Esophagus muscularis mucosa (tissue), 4 donors: ENCODE results near the gene SERINC3. TPM values are rescaled to one million over a fixed set of nuclear protein-coding genes. Genes with fewer than 3 reads are reported as not detected.

ENCODE experiments used
- DNase-seq: peaks from one replicate; pipeline ENCODE4 v3.0.0-alpha.2; 2017; ENCODE audit errors: extremely low spot score
- H3K27ac ChIP-seq, 4 donors: fragments of 200-600 bp; sonication (generic); replicated peaks in 1 of 4; 1 replicate in 3 of 4; 2 replicates in 1 of 4; pipeline ENCODE4 v1.5.1; 2016 to 2019; ENCODE audit warnings: mild to moderate bottlenecking in 1 of 4
- H3K27me3 ChIP-seq, 4 donors: fragments of 200-600 bp; sonication (generic); one replicate each; pipeline versions ENCODE4 v1.5.1 to v1.6.0; 2016 to 2019
- H3K36me3 ChIP-seq, 4 donors: fragments of 200-600 bp; sonication (generic); one replicate each; pipeline ENCODE4 v1.5.1; 2016 to 2019
- H3K4me1 ChIP-seq, 4 donors: fragments of 200-600 bp; sonication (generic); one replicate each; pipeline ENCODE4 v1.5.1; 2016 to 2019
- H3K4me3 ChIP-seq, 4 donors: fragments of 200-600 bp; sonication (generic); 1 replicate in 2 of 4; 2 replicates in 2 of 4; pipeline ENCODE4 v1.5.1; 2016 to 2019; ENCODE audit warnings: mild to moderate bottlenecking in 4 of 4, moderate library complexity in 1 of 4
- H3K9me3 ChIP-seq, 4 donors: fragments of 200-600 bp; sonication (generic); 1 replicate in 3 of 4; 2 replicates in 1 of 4; pipeline ENCODE4 v1.5.1; 2016 to 2019
- EP300 ChIP-seq: sonication (generic); formaldehyde crosslinking; IDR thresholded peaks from one replicate; pipeline ENCODE4 v1.6.1; 2017; ENCODE audit warnings: antibody characterized with exemption
- POLR2A ChIP-seq: fragments of 450-650 bp; IDR thresholded peaks from one replicate; pipeline ENCODE4 v1.6.1; 2017; ENCODE audit warnings: antibody characterized with exemption, moderate library complexity, mild to moderate bottlenecking, low read depth
- POLR2AphosphoS5 ChIP-seq, 2 donors: sonication (generic); formaldehyde crosslinking; IDR thresholded peaks; one replicate each; pipeline ENCODE4 v1.6.1; 2017; ENCODE audit warnings: antibody characterized with exemption in 2 of 2
- WGBS: methylation state at CpG from one replicate; pipeline ENCODE4 v1.1.5; 2018; 5-methylcytosine and 5-hydroxymethylcytosine counted together
- intact Hi-C: fragments of 100-400 bp; cut with DNase I; formaldehyde crosslinking; loops from one replicate; pipeline ENCODE4 v1.15.1; 2023
- total RNA-seq, 4 donors: library from RNA; depleted of rRNA; stranded (reverse); fragments of >200 nt; gene quantifications; one replicate each; pipeline versions ENCODE4 v1.1.0 to v1.2.1, GENCODE V29; 2016
- TF ChIP-seq, protein P1 (sequence below), 3 experiments: fragments of 200-600 bp in 2 of 3; fragments of 450-650 bp in 1 of 3; sonication (generic) in 2 of 3; IDR thresholded peaks; one replicate each; pipeline ENCODE4 v1.5.1; 2017 to 2019; ENCODE audit warnings: antibody characterized with exemption in 3 of 3, mild to moderate bottlenecking in 2 of 3, moderate library complexity in 1 of 3

The SERINC3 gene
- total RNA-seq, 4 donors from 2014 or later = 121 to 175 (median 138) TPM

DNA sequence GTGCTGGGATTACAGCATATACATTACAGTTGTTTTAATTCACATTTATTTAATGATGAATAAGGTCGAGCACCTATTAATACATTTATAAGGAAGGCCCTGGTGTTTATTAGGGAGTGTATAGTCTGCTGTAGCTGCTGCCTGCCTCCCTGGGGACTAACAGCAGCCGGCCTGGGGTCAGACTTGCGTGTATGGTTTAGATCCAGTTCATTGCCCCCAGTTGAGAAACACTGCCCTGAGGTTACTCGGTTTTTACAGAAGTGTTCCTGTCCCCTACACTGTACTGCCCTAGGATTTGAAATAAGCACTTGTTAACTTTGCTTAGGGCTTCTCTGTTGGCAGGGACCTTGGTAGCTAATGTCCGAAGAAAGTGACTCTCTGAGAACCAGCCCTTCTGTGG, 42.2 kb downstream of the SERINC3 start:
- H3K27me3 ChIP-seq = no peaks in the 10 kb centered on the region
- intact Hi-C loops = loop anchor here (5.0 kb wide), 2 partner anchors 43 to 267 kb away; partner anchors contain the start of genes OSER1 and SERINC3
- peaks cover 14 to 52% (median 42%) of the 10 kb centered on the region in 4 donors for H3K36me3 ChIP-seq
- TF ChIP-seq, protein P1, sequence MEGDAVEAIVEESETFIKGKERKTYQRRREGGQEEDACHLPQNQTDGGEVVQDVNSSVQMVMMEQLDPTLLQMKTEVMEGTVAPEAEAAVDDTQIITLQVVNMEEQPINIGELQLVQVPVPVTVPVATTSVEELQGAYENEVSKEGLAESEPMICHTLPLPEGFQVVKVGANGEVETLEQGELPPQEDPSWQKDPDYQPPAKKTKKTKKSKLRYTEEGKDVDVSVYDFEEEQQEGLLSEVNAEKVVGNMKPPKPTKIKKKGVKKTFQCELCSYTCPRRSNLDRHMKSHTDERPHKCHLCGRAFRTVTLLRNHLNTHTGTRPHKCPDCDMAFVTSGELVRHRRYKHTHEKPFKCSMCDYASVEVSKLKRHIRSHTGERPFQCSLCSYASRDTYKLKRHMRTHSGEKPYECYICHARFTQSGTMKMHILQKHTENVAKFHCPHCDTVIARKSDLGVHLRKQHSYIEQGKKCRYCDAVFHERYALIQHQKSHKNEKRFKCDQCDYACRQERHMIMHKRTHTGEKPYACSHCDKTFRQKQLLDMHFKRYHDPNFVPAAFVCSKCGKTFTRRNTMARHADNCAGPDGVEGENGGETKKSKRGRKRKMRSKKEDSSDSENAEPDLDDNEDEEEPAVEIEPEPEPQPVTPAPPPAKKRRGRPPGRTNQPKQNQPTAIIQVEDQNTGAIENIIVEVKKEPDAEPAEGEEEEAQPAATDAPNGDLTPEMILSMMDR (IDR thresholded peaks at IDR 0.05) = no peak
- TF ChIP-seq EP300 (no peak), POLR2AphosphoS5 (IDR thresholded peaks at IDR 0.05) (no peak), POLR2A (no peak)
- no peak overlapping the region for H3K27ac ChIP-seq
- H3K4me3 ChIP-seq = no peak overlapping the region
- H3K9me3 ChIP-seq = no peaks in the 10 kb centered on the region
- 87% methylated on average over 5 of the region's 5 CpGs for WGBS
- H3K4me1 ChIP-seq = peaks cover 9 to 23% (median 20%) of the 10 kb centered on the region in 4 donors
- no peak for DNase-seq

DNA sequence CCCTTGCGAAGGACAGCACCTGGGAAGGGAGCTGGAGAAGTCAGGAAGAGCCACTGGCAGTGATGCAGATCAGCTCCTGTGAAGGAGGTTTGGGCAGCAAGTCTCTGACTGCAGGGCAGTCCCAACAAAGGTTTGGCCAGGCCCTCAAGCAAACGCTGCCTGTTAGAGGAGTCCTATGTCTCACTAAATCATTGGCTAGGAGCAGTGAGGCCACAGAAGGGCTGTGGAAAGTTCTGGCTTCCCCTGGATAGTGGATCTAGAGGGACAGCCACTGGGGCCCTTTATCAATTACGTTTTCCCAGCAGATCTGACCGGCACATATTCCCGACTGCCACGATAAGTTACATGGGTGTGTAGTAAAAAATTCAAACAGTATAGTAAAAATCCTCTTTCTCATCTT, 43.7 kb downstream of the SERINC3 start:
- intact Hi-C loops = loop anchor here (5.0 kb wide), 2 partner anchors 44 to 266 kb away; partner anchors contain the start of genes OSER1 and SERINC3
- peaks cover 9 to 23% (median 20%) of the 10 kb centered on the region in 4 donors for H3K4me1 ChIP-seq
- DNase-seq = no peak
- no peaks in the 10 kb centered on the region for H3K9me3 ChIP-seq
- peaks cover 14 to 37% (median 32%) of the 10 kb centered on the region in 4 donors for H3K36me3 ChIP-seq
- 84% methylated on average over 6 of the region's 6 CpGs for WGBS
- no peaks in the 10 kb centered on the region for H3K27me3 ChIP-seq
- H3K27ac ChIP-seq = peak overlapping the region in 1 of 4 donors; percentile 95
- no peak overlapping the region for H3K4me3 ChIP-seq
- TF ChIP-seq, protein P1 (IDR thresholded peaks at IDR 0.05) = no peak

DNA sequence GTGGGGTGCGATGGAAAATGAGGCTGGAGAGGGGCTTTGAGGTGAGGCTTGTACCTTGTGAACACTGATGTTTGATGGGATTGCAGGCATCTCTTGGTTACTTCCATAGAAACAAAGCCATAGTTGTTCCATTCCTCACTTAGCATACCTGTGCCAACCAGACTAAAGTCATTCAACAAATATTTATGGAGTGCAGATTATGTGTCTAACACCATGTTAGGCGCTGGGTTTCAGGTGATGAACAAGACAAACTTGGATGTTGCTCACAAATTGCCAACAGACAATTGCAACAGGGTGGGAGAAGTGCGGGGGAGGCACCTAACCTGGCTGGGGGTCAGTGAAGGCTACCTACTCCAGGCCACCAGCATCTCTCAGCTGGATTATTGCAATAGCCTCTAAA, 44.7 kb downstream of the SERINC3 start:
- intact Hi-C loops = loop anchor here (5.0 kb wide), 2 partner anchors 45 to 265 kb away; partner anchors contain the start of genes OSER1 and SERINC3

DNA sequence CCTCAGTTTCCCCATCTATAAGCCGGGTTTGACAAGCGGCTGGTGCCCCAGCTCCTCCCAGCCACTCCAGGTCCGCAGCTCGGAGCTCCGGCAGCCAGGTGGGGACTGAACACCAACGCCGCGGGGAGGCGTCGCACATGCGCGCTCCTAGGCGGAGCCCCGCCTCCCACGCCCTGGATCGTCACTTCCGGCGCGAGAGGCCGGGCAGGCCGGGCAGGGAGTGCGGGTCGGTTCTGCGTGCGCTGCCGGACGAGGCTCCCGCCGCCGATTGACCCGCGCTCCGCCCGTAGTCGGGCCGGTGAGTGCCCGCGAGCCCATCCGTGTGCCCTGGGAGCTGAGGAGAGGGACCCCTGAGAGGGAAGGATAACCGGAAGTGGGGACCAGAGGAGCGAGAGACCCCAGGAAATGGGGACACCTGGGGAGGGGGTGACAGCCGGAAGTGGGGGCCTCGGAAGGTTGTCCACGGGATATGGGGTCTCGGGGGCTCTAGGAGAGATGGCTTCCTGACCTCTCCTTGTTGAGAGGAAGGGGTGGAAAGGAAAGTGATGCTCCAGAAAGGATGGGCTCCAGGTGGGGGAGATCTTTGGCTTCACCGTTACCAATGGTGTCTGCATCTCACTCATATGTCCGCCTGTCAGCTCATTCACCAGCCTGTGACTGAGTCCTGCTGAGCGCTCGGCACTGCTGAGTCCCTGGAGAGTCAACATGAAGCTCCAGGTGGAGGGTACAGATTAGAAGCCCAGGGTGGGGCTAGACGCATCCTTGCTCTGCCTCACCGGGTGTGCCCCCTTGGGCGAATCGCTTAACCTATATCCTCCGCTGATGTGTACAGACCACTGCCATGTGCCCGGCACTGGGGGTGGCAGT, 45.9 kb downstream of the SERINC3 start, which contains the start of gene TTPAL:
TTPAL (plus strand) TSS at position 181 of the 867 bp plus-strand sequence. CDS start 4,126 bp downstream, outside the sequence.
- peak within 1 kb of the TSS; percentile 92 to 96 (median 94) for H3K27ac ChIP-seq
- TF ChIP-seq EP300 = no peak
- TF ChIP-seq, protein P1 (IDR thresholded peaks at IDR 0.05) = peak; percentile 45 to 70 (median 57)
- peak; percentile 98 for TF ChIP-seq POLR2A
- peak; percentile 100 for TF ChIP-seq POLR2AphosphoS5 (IDR thresholded peaks at IDR 0.05)
- peaks cover 9 to 23% (median 20%) of the 10 kb centered on the region in 4 donors for H3K4me1 ChIP-seq
- H3K9me3 ChIP-seq = no peaks in the 10 kb centered on the region
- intact Hi-C loops = loop anchor here (2.0 to 5.0 kb wide), 3 partner anchors 46 to 264 kb away; partner anchors contain the start of genes OSER1 and SERINC3
- H3K36me3 ChIP-seq = peaks cover 12 to 17% (median 14%) of the 10 kb centered on the region in 4 donors
- no peaks in the 10 kb centered on the region for H3K27me3 ChIP-seq
- peak within 1 kb of the TSS; percentile 75 to 87 (median 78) for H3K4me3 ChIP-seq
- peak; percentile 94 for DNase-seq
- 5% methylated on average over 30 of the region's 55 CpGs for WGBS

More for the DNA sequence above, 44.7 kb downstream of the SERINC3 start:
- H3K36me3 ChIP-seq = peaks cover 14 to 27% (median 25%) of the 10 kb centered on the region in 4 donors
- 92% methylated on average over 3 of the region's 3 CpGs for WGBS
- H3K4me3 ChIP-seq = peak overlapping the region in 1 of 4 donors; percentile 75
- H3K27me3 ChIP-seq = no peaks in the 10 kb centered on the region
- peak overlapping the region; percentile 92 to 96 (median 94) for H3K27ac ChIP-seq
- TF ChIP-seq POLR2AphosphoS5 (IDR thresholded peaks at IDR 0.05) = no peak
- no peak for TF ChIP-seq EP300
- TF ChIP-seq, protein P1 (IDR thresholded peaks at IDR 0.05) = no peak
- no peak for TF ChIP-seq POLR2A
- peaks cover 9 to 23% (median 20%) of the 10 kb centered on the region in 4 donors for H3K4me1 ChIP-seq
- no peaks in the 10 kb centered on the region for H3K9me3 ChIP-seq
- DNase-seq = no peak
